OCI-LY7 (cell line): ENCODE data around the gene AXIN2. TPM values are rescaled to one million over a fixed set of nuclear protein-coding genes. Genes with fewer than 3 reads are reported as not detected.
"Not testable (repeated sequence)": the region's sequence is repeated elsewhere in the genome, so short reads cannot be mapped to it uniquely, and the experiment has no call there.

Experiments
- BruUV-seq: library from RNA; stranded (reverse); fragments of 400-500 nt; replicated peaks from 2 replicates; lab custom pipeline; 2021; lab: Mats Ljungman, UMichigan
- CTCF ChIA-PET: fragments of 300-600 bp; sonication (Branson Sonifier 250); formaldehyde crosslinking; loops from one replicate; lab custom pipeline; 2022; ENCODE audit warnings: antibody characterized with exemption; ENCODE audit not compliant: unreplicated experiment; lab: Charles Lee
- POLR2A ChIA-PET: fragments of 300-600 bp; sonication (Branson Sonifier 250); formaldehyde crosslinking; loops from one replicate; lab custom pipeline; 2022; ENCODE audit warnings: antibody characterized with exemption; lab: Charles Lee
- DNase-seq: peaks from one replicate; pipeline ENCODE4 v3.0.0-alpha.2; 2015; ENCODE audit warnings: low spot score
- H2AFZ ChIP-seq: fragments of 200-600 bp; sonication (generic), shearing (Covaris generic); 2 replicates; pipeline ENCODE4 v1.6.1; 2014; ENCODE audit warnings: mild to moderate bottlenecking, antibody characterized with exemption, low read length, moderate library complexity
- H3K27ac ChIP-seq: fragments of 200-600 bp; sonication (generic); 2 replicates; pipeline ENCODE4 v1.5.1; 2014; ENCODE audit warnings: mixed run types, low read depth, mild to moderate bottlenecking, moderate library complexity, low read length, inconsistent platforms; ENCODE audit not compliant: poor library complexity, severe bottlenecking
- H3K36me3 ChIP-seq: fragments of 200-600 bp; sonication (generic); 2 replicates; pipeline ENCODE4 v1.6.1; 2014; ENCODE audit warnings: mild to moderate bottlenecking, antibody characterized with exemption, low read length, moderate library complexity, mixed read lengths; ENCODE audit not compliant: insufficient read depth
- H3K4me1 ChIP-seq: fragments of 200-600 bp; sonication (generic); 2 replicates; pipeline ENCODE4 v1.5.1; 2014; ENCODE audit warnings: mild to moderate bottlenecking, low read length; ENCODE audit not compliant: insufficient read depth, poor library complexity, severe bottlenecking
- H3K4me2 ChIP-seq: fragments of 200-600 bp; sonication (generic); 2 replicates; pipeline ENCODE4 v1.6.1; 2014; ENCODE audit warnings: mild to moderate bottlenecking, low read length
- H3K4me3 ChIP-seq: fragments of 200-600 bp; sonication (generic); 2 replicates; pipeline ENCODE4 v1.5.1; 2014; ENCODE audit warnings: mild to moderate bottlenecking, low read depth, low read length; ENCODE audit not compliant: poor library complexity, severe bottlenecking
- H3K79me2 ChIP-seq: fragments of 200-600 bp; sonication (generic); 2 replicates; pipeline ENCODE4 v1.6.1; 2016; ENCODE audit warnings: low read depth, mild to moderate bottlenecking, low read length, moderate library complexity, mixed read lengths; ENCODE audit not compliant: insufficient read depth
- H3K9me2 ChIP-seq: fragments of 200-600 bp; sonication (generic); 2 replicates; pipeline ENCODE4 v1.6.1; 2016; ENCODE audit warnings: mild to moderate bottlenecking, low read length, mixed read lengths; ENCODE audit not compliant: insufficient read depth
- H3K9me3 ChIP-seq: fragments of 200-600 bp; sonication (generic); 2 replicates; pipeline ENCODE4 v1.6.1; 2014; ENCODE audit warnings: mild to moderate bottlenecking, mixed run types, low read length, mixed read lengths
- H4K20me1 ChIP-seq: fragments of 200-600 bp; sonication (generic); 2 replicates; pipeline ENCODE4 v1.6.1; 2014; ENCODE audit warnings: mild to moderate bottlenecking, antibody characterized with exemption, low read length, moderate library complexity, mixed read lengths; ENCODE audit not compliant: insufficient read depth
- CTCF ChIP-seq: fragments of 200-600 bp; sonication (generic); conservative IDR thresholded peaks from 2 replicates; pipeline ENCODE4 v1.5.1; 2014; ENCODE audit warnings: mild to moderate bottlenecking, antibody characterized with exemption, low read length, moderate library complexity, mixed read lengths
- EZH2phosphoT487 ChIP-seq: fragments of 200-600 bp; sonication (generic); IDR thresholded peaks from 2 replicates; pipeline ENCODE4 v1.6.1; 2018; ENCODE audit warnings: low read depth, borderline replicate concordance, mild to moderate bottlenecking, mixed run types, antibody characterized with exemption, low read length, moderate library complexity, mixed read lengths
- intact Hi-C: fragments of 100-400 bp; cut with micrococcal nuclease; formaldehyde crosslinking; loops from one replicate; pipeline ENCODE4 v1.10.0; 2022; ENCODE audit not compliant: unreplicated experiment
- total RNA-seq, 2 experiments: library from RNA; depleted of rRNA in 1 of 2; stranded (reverse); fragments of >200 nt in 1 of 2; shearing (Covaris generic) in 1 of 2; gene quantifications; 2 replicates each; pipeline ENCODE4 v1.2.3, GENCODE V29; 2014 to 2022

Gene AXIN2
- total RNA-seq, 2 experiments from 2014 or later, result 8.5 TPM

- no peak overlapping the region for H2AFZ ChIP-seq
- POLR2A ChIA-PET, result interaction anchor here (0.7 kb wide), 1 partner anchor 9 kb away, joined by 3 read pairs; no protein-coding TSS in a partner anchor
- H3K4me1 ChIP-seq, result no peaks in the 10 kb centered on the region
- H3K79me2 ChIP-seq, result no peaks in the 10 kb centered on the region
- H3K9me2 ChIP-seq, result no peaks in the 10 kb centered on the region
- no peak overlapping the region for H3K4me2 ChIP-seq
- BruUV-seq, result no TSS peak
- no peak overlapping the region for H3K27ac ChIP-seq
- no peak for DNase-seq
- H4K20me1 ChIP-seq, result no peaks in the 10 kb centered on the region
- no peaks in the 10 kb centered on the region for H3K9me3 ChIP-seq
- TF ChIP-seq EZH2phosphoT487, result no peak
- TF ChIP-seq CTCF, result no peak
- no peaks in the 10 kb centered on the region for H3K36me3 ChIP-seq
- CTCF ChIA-PET, result no interaction called here
- intact Hi-C loops, result no loop called here
- H3K4me3 ChIP-seq, result no peak overlapping the region
Observed at GRCh38 chr17:65514082-65514481, 47.4 kb downstream of the AXIN2 start.

- no TSS peak for BruUV-seq
- ChIA-PET POLR2A (no interaction called here), CTCF (no interaction called here)
- Histone ChIP-seq H3K9me2 (no peaks in the 10 kb centered on the region), H4K20me1 (no peaks in the 10 kb centered on the region), H3K9me3 (no peaks in the 10 kb centered on the region), H3K4me1 (no peaks in the 10 kb centered on the region), H3K4me2 (no peak overlapping the region), H3K27ac (no peak overlapping the region), H3K79me2 (no peaks in the 10 kb centered on the region), H3K36me3 (no peaks in the 10 kb centered on the region), H3K4me3 (no peak overlapping the region), H2AFZ (no peak overlapping the region)
- TF ChIP-seq EZH2phosphoT487, result no peak
- TF ChIP-seq CTCF, result no peak
- intact Hi-C loops, result no loop called here
- DNase-seq, result no peak
Observed at GRCh38 chr17:65511316-65511715, 50.1 kb downstream of the AXIN2 start.

GRCh38 chr17:65509032-65509431 is 52.4 kb downstream of the AXIN2 start:
- intact Hi-C loops, result no loop called here
- no peaks in the 10 kb centered on the region for H4K20me1 ChIP-seq
- no TSS peak for BruUV-seq
- H3K9me2 ChIP-seq, result no peaks in the 10 kb centered on the region
- H3K4me1 ChIP-seq, result no peaks in the 10 kb centered on the region
- no peak overlapping the region for H3K4me3 ChIP-seq
- H3K79me2 ChIP-seq, result no peaks in the 10 kb centered on the region
- no peak overlapping the region for H3K4me2 ChIP-seq
- H3K9me3 ChIP-seq, result no peaks in the 10 kb centered on the region
- ChIA-PET CTCF (no interaction called here), POLR2A (no interaction called here)
- DNase-seq, result no peak
- H3K36me3 ChIP-seq, result no peaks in the 10 kb centered on the region
- H3K27ac ChIP-seq, result no peak overlapping the region
- no peak for TF ChIP-seq CTCF
- TF ChIP-seq EZH2phosphoT487, result no peak
- H2AFZ ChIP-seq, result no peak overlapping the region

- H3K27ac ChIP-seq, H3K4me1 ChIP-seq, H4K20me1 ChIP-seq, H3K9me2 ChIP-seq, H3K36me3 ChIP-seq, H3K4me2 ChIP-seq, H3K4me3 ChIP-seq, DNase-seq, H2AFZ ChIP-seq, POLR2A ChIA-PET, H3K79me2 ChIP-seq, CTCF ChIA-PET, BruUV-seq, H3K9me3 ChIP-seq, intact Hi-C loops: not testable (repeated sequence)
Observed at GRCh38 chr17:65504673-65505072, 56.8 kb downstream of the AXIN2 start.
